Prostate gland (tissue), 2 donors: ENCODE results near the gene ABLIM1. TPM values are rescaled to one million over a fixed set of nuclear protein-coding genes. Genes with fewer than 3 reads are reported as not detected.

ENCODE experiments used
- DNase-seq: peaks from one replicate; pipeline ENCODE4 v3.0.0-alpha.2; 2019; ENCODE audit warnings: low spot score
- H3K27ac ChIP-seq, 2 donors: fragments of 200-600 bp; sonication (generic); 2 replicates each; pipeline ENCODE4 v1.5.1; 2017 to 2019
- H3K27me3 ChIP-seq: fragments of 200-600 bp; sonication (generic); replicated peaks from 2 replicates; pipeline ENCODE4 v1.5.1; 2019; ENCODE audit not compliant: insufficient read depth
- H3K36me3 ChIP-seq, 2 donors: fragments of 200-600 bp; sonication (generic); 1 replicate in 1 of 2; 2 replicates in 1 of 2; pipeline versions ENCODE4 v1.5.1 to v1.8.1; 2017 to 2019
- H3K4me1 ChIP-seq: fragments of 200-600 bp; sonication (generic); replicated peaks from 2 replicates; pipeline ENCODE4 v1.5.1; 2019
- H3K4me3 ChIP-seq, 2 donors: fragments of 200-600 bp; sonication (generic); 2 replicates each; pipeline ENCODE4 v1.5.1; 2017 to 2019
- H3K9me3 ChIP-seq: fragments of 200-600 bp; sonication (generic); 2 replicates; pipeline ENCODE4 v1.5.1; 2017
- CTCF ChIP-seq, 4 experiments: fragments of 200-600 bp in 2 of 4; fragments of 450-650 bp in 2 of 4; sonication (generic) in 2 of 4; IDR thresholded peaks; 1 replicate in 3 of 4; 2 replicates in 1 of 4; pipeline ENCODE4 v1.5.1; 2016 to 2019; ENCODE audit warnings: antibody characterized with exemption in 4 of 4, mild to moderate bottlenecking in 2 of 4, moderate library complexity in 2 of 4
- POLR2A ChIP-seq: fragments of 450-650 bp; IDR thresholded peaks from one replicate; pipeline ENCODE4 v1.6.1; 2016; ENCODE audit warnings: antibody characterized with exemption, mild to moderate bottlenecking
- POLR2AphosphoS5 ChIP-seq: sonication (generic); formaldehyde crosslinking; IDR thresholded peaks from one replicate; pipeline ENCODE4 v1.6.1; 2017; ENCODE audit warnings: antibody characterized with exemption
- WGBS: methylation state at CpG from one replicate; pipeline ENCODE4 v1.1.5; 2018; 5-methylcytosine and 5-hydroxymethylcytosine counted together
- intact Hi-C: fragments of 100-400 bp; cut with DNase I; formaldehyde crosslinking; loops from one replicate; pipeline ENCODE4 v1.14.2; 2022
- small RNA-seq, 2 donors: library from RNA; depleted of rRNA; stranded (forward); fragments of <200 nt; gene quantifications; one replicate each; pipeline ENCODE3, GENCODE V24; 2016
- total RNA-seq, 2 donors: library from RNA; depleted of rRNA; stranded (reverse); fragments of >200 nt; gene quantifications; one replicate each; pipeline ENCODE4 v1.1.0, GENCODE V29; 2016

The ABLIM1 gene
- total RNA-seq, 2 donors from 2014 or later = 43.9 to 138 TPM

DNA sequence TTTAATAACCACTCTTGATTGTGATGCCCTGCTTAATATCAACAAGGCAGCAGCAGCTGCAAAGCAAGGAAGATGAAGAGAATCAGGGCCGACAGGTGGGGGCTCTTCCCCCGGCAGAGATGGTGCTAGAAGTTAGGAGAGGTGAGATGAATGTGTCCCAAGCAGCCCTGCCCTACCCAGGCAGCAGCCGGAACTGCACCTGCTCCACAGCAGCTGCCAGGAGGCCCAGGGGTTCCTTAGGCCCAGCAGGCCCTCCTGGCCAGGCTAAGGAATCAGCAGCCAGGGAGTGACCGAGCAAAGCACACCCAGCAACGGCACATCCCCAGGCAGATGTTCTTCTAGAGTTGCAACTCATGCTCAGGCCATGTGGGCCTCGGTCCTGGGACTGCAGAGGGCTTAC, 271.6 kb downstream of the ABLIM1 start:
- no peak for TF ChIP-seq CTCF (IDR thresholded peaks at IDR 0.05)
- no peak for TF ChIP-seq POLR2A
- no peak for TF ChIP-seq POLR2AphosphoS5
- 91% methylated on average over 6 of the region's 6 CpGs for WGBS
- no peaks in the 10 kb centered on the region for H3K36me3 ChIP-seq
- no peaks in the 10 kb centered on the region for H3K9me3 ChIP-seq
- no peak overlapping the region for H3K27ac ChIP-seq
- H3K4me3 ChIP-seq = no peak overlapping the region
- no peak for DNase-seq
- no peaks in the 10 kb centered on the region for H3K4me1 ChIP-seq
- intact Hi-C loops = no loop called here
- no peaks in the 10 kb centered on the region for H3K27me3 ChIP-seq

GRCh38 chr10:114385557-114385956, 272.5 kb downstream of the ABLIM1 start:
- Histone ChIP-seq H3K36me3 (no peaks in the 10 kb centered on the region), H3K4me3 (no peak overlapping the region), H3K4me1 (no peaks in the 10 kb centered on the region), H3K27me3 (no peaks in the 10 kb centered on the region), H3K27ac (no peak overlapping the region), H3K9me3 (no peaks in the 10 kb centered on the region)
- intact Hi-C loops = no loop called here
- no peak for DNase-seq
- TF ChIP-seq CTCF (IDR thresholded peaks at IDR 0.05) = no peak
- 41% methylated on average over 3 of the region's 3 CpGs for WGBS

DNA sequence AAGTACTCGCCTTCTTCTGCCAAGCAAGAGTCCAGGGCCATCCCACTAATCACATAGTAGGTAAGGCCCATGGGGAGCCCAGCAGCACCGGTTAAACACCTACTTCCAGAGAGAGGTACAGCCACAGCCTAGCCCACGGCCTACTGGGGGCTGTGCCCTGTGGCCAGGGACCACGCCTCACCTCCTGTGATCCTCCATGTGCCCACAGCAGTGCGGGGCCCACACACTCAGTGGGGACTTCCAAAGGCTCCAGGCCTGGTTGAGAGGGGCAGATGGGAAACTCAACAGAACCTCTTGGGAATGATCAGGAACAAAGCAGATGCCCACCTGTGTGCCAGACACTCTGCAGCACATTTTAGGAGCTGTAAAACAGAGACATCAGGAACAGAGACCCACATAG, 273.5 kb downstream of the ABLIM1 start:
- no peak for DNase-seq
- no peak overlapping the region for H3K4me3 ChIP-seq
- H3K27me3 ChIP-seq = no peaks in the 10 kb centered on the region
- intact Hi-C loops = no loop called here
- H3K27ac ChIP-seq = no peak overlapping the region
- H3K4me1 ChIP-seq = no peaks in the 10 kb centered on the region
- H3K36me3 ChIP-seq = no peaks in the 10 kb centered on the region
- no peaks in the 10 kb centered on the region for H3K9me3 ChIP-seq
- no peak for TF ChIP-seq POLR2A
- no peak for TF ChIP-seq POLR2AphosphoS5
- no peak for TF ChIP-seq CTCF (IDR thresholded peaks at IDR 0.05)
- WGBS = 87% methylated on average over 5 of the region's 5 CpGs

GRCh38 chr10:114384181-114384580, 273.9 kb downstream of the ABLIM1 start:
- Histone ChIP-seq H3K36me3 (no peaks in the 10 kb centered on the region), H3K9me3 (no peaks in the 10 kb centered on the region), H3K27ac (no peak overlapping the region), H3K27me3 (no peaks in the 10 kb centered on the region), H3K4me1 (no peaks in the 10 kb centered on the region), H3K4me3 (no peak overlapping the region)
- DNase-seq = no peak
- no peak for TF ChIP-seq CTCF (IDR thresholded peaks at IDR 0.05)
- no peak for TF ChIP-seq POLR2AphosphoS5
- intact Hi-C loops = no loop called here
- WGBS = 76% methylated on average over 9 of the region's 9 CpGs

Small RNA genes lying within 50 kb of the gene (small RNA-seq; reads per million reads assigned to genes)
- gene RN7SL384P = 0 reads per million in 2 donors

Other genes with a start within 250 kb of the ABLIM1 start
- 10 to 100 TPM; 22.1 to 41.0 TPM for gene FHIP2A, start 163.5 kb upstream of the ABLIM1 start, total RNA-seq